ENCODE data around the gene LPO. TPM values are rescaled to one million over a fixed set of nuclear protein-coding genes. Genes with fewer than 3 reads are reported as not detected.

LPO gene
- total RNA-seq, 1 donor from 2014 or later: not detected

- no peak for DNase-seq (ENCODE audit: extremely low read depth, low read depth, low spot score)
Measured at GRCh38 chr17:58253082-58253481, 14.7 kb downstream of the LPO start.

- DNase-seq (ENCODE audit: extremely low read depth, low read depth, low spot score): no peak
Measured at GRCh38 chr17:58254803-58255202, 16.4 kb downstream of the LPO start.

GRCh38 chr17:58262149-58262548 lies 23.8 kb downstream of the LPO start:
- no peak for DNase-seq (ENCODE audit: extremely low read depth, low read depth, low spot score)

- DNase-seq (ENCODE audit: extremely low read depth, low read depth, low spot score): no peak
Measured at GRCh38 chr17:58263773-58264172, 25.4 kb downstream of the LPO start.

GRCh38 chr17:58264407-58265103 lies 26.2 kb downstream of the LPO start:
- no peak for DNase-seq (ENCODE audit: extremely low read depth, low read depth, low spot score)

- DNase-seq (ENCODE audit: extremely low read depth, low read depth, low spot score): no peak
Measured at GRCh38 chr17:58265271-58265670, 26.9 kb downstream of the LPO start.

GRCh38 chr17:58265902-58266875 lies 27.8 kb downstream of the LPO start:
- no peak for DNase-seq (ENCODE audit: extremely low read depth, low read depth, low spot score)

GRCh38 chr17:58267347-58268324 lies 29.3 kb downstream of the LPO start:
- DNase-seq (ENCODE audit: extremely low read depth, low read depth, low spot score): no peak

- no peak for DNase-seq (ENCODE audit: extremely low read depth, low read depth, low spot score)
Measured at GRCh38 chr17:58268326-58268725, 29.9 kb downstream of the LPO start.

- no peak for DNase-seq (ENCODE audit: extremely low read depth, low read depth, low spot score)
Measured at GRCh38 chr17:58268774-58269556, 30.6 kb downstream of the LPO start.

- no peak for DNase-seq (ENCODE audit: extremely low read depth, low read depth, low spot score)
Measured at GRCh38 chr17:58269557-58270291, 31.3 kb downstream of the LPO start.

- no peak for DNase-seq (ENCODE audit: extremely low read depth, low read depth, low spot score)
Measured at GRCh38 chr17:58270476-58271215, 32.3 kb downstream of the LPO start.

- DNase-seq (ENCODE audit: extremely low read depth, low read depth, low spot score): no peak
Measured at GRCh38 chr17:58271216-58271931, 33.0 kb downstream of the LPO start.

GRCh38 chr17:58272367-58273280 lies 34.2 kb downstream of the LPO start:
- no peak for DNase-seq (ENCODE audit: extremely low read depth, low read depth, low spot score)

- no peak for DNase-seq (ENCODE audit: extremely low read depth, low read depth, low spot score)
Measured at GRCh38 chr17:58273453-58274104, 35.2 kb downstream of the LPO start.

GRCh38 chr17:58275417-58275816 lies 37.0 kb downstream of the LPO start:
- DNase-seq (ENCODE audit: extremely low read depth, low read depth, low spot score): no peak

Data from glomerular endothelial cell (primary cell).